ENCODE data around the gene F8. TPM values are rescaled to one million over a fixed set of nuclear protein-coding genes. Genes with fewer than 3 reads are reported as not detected.
A peak's percentile ranks its signal among the peaks of the same experiment; 100 is the strongest.
"Not testable (repeated sequence)": the region's sequence is repeated elsewhere in the genome, so short reads cannot be mapped to it uniquely, and the experiment has no call there.

Gene F8
- total RNA-seq, 2 experiments from 2014 or later = 4.1 to 4.2 TPM

DNA sequence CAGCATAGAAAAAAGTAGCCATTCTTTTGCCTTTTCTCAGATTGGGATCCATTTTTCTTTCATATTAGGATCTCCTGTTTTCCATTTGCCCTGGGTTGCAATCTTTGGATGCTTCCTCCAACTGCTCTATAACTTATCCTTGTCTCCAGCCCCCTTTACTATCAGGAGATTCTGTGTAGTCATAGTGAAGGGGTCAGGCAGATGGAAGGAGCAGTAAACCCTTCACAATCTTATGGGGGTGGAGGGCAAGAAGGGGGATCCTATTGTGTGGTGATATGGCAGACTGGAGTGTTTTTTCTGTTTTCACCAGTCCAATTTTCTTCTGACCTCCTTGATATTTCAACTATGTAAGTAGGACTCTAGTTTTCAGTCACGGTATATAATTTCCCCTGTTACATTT, 186.4 kb downstream of the F8 start:
- CTCF ChIA-PET = no interaction called here

DNA sequence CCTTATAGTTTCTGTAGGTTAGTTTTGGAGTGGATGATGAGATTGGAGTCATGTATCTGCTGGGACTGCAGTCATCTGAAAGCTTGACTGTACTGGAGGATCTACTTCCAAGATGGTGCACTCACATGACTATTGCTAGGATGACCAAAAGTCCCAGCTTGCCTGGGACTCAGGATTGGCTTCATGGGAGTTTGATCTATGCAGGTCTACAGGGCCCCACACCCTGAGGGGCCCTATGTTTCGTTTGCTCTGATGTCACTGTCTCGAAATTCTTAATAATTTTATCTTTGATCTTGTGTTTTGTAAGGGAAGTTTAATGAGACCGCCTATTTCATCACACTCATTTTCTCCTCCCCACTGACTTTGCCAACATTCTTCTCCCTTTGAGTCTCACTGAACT, 188.0 kb downstream of the F8 start, which contains the start of gene SMIM9:
Gene SMIM9, minus strand, starts transcription at position 101 of the 400 bp plus-strand sequence. CDS start 3,806 bp downstream, outside the sequence.
- Mint-ChIP-seq H3K9me3 (ENCODE audit: insufficient read depth) (no peaks in the 10 kb centered on the region), H3K4me3 (no peak within 1 kb of the TSS), H3K27ac (no peak within 1 kb of the TSS), H3K27me3 (ENCODE audit: low read depth) (peaks cover 2% of the 10 kb centered on the region), H3K4me1 (ENCODE audit: low read depth) (peaks cover 23% of the 10 kb centered on the region), H3K36me3 (ENCODE audit: low read depth) (no peaks in the 10 kb centered on the region)
- POLR2A ChIA-PET = interaction anchor here (1.1 kb wide), 1 partner anchor 58 kb away, joined by 3 read pairs; no protein-coding TSS in a partner anchor
- DNase-seq = no peak
- CTCF ChIA-PET = interaction anchor here (1.1 kb wide), 1 partner anchor 29 kb away, joined by 3 read pairs; the partner anchor contains the start of gene MPP1
- ATAC-seq = no peak

More for the DNA sequence above, 186.4 kb downstream of the F8 start:
- no peaks in the 10 kb centered on the region for H3K9me3 Mint-ChIP-seq (ENCODE audit: insufficient read depth)
- no peak overlapping the region for H3K27ac Mint-ChIP-seq
- DNase-seq (no peak), ATAC-seq (no peak)
- H3K36me3 Mint-ChIP-seq (ENCODE audit: low read depth) = no peaks in the 10 kb centered on the region
- no peaks in the 10 kb centered on the region for H3K27me3 Mint-ChIP-seq (ENCODE audit: low read depth)
- POLR2A ChIA-PET = no interaction called here
- no peak overlapping the region for H3K4me3 Mint-ChIP-seq
- H3K4me1 Mint-ChIP-seq (ENCODE audit: low read depth) = peaks cover 14% of the 10 kb centered on the region

DNA sequence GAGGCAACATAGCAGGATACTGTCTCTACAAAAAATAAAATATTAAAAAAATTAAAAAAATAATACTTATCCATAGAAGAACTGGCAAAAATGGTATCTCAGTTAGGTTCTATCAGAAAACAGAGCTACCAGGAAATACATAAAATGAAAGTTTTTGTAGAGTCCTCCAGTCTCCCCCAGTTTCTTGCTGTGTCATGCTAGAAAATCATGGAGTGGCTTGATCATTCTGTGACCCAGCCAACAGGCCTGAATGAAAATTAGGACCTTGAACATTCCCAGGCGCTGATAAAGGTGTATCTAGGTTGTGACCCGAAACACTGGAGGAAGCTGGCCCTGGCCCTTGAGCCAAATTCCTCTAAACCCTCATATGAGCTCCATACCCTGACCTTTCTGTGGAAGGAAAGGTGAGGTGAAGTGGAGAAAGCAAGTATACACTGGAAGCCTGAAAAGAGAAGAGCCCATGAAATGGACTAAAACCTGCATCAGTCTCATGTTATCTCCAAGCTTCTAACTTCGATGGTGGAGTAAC, 188.7 kb downstream of the F8 start:
- no peaks in the 10 kb centered on the region for H3K9me3 Mint-ChIP-seq (ENCODE audit: insufficient read depth)
- CTCF ChIA-PET = interaction anchor here (1.1 to 1.2 kb wide), 2 partner anchors 28 to 85 kb away, joined by 3 to 4 read pairs; partner anchors contain the start of gene MPP1

DNA sequence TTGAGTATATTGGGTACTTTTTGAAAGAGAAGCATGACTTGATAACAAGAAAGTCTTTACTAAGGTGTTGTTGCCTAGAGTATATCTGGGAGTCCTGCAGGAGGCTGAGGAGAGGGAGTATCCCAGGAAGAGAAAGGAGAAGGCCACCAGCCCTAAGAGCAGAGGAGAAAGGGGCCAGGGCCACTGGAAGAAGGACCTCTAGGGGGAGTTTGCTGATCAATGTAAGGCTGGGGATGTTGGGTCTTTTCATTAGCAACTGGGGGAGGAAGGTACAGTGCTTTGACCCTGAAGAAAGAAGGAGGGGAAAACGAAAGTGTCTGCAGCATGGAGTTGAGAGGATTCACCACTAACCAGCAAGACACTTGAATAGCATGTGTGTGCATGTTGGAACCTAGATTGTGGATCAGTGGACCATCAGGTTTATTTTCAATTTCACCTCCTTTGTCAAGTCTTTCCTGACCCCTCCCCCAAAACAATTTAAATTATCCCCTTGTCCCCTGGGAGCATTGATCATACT, 192.5 kb downstream of the F8 start:
- CTCF ChIA-PET = no interaction called here
- Mint-ChIP-seq H3K4me1 (ENCODE audit: low read depth) (peaks cover 31% of the 10 kb centered on the region), H3K9me3 (ENCODE audit: insufficient read depth) (no peaks in the 10 kb centered on the region), H3K27ac (no peak overlapping the region), H3K36me3 (ENCODE audit: low read depth) (no peaks in the 10 kb centered on the region), H3K27me3 (ENCODE audit: low read depth) (peaks cover 2% of the 10 kb centered on the region), H3K4me3 (no peak overlapping the region)
- POLR2A ChIA-PET = no interaction called here
- no peak for DNase-seq
- no peak for ATAC-seq

More for the DNA sequence above, 188.7 kb downstream of the F8 start:
- Mint-ChIP-seq H3K27me3 (ENCODE audit: low read depth) (peaks cover 2% of the 10 kb centered on the region), H3K36me3 (ENCODE audit: low read depth) (no peaks in the 10 kb centered on the region), H3K4me3 (no peak overlapping the region), H3K4me1 (ENCODE audit: low read depth) (peaks cover 29% of the 10 kb centered on the region), H3K27ac (no peak overlapping the region)
- POLR2A ChIA-PET = interaction anchor here (0.9 to 1.1 kb wide), 2 partner anchors 57 to 71 kb away, joined by 3 to 6 read pairs; partner anchors contain the start of gene DKC1
- no peak for ATAC-seq
- no peak for DNase-seq

DNA sequence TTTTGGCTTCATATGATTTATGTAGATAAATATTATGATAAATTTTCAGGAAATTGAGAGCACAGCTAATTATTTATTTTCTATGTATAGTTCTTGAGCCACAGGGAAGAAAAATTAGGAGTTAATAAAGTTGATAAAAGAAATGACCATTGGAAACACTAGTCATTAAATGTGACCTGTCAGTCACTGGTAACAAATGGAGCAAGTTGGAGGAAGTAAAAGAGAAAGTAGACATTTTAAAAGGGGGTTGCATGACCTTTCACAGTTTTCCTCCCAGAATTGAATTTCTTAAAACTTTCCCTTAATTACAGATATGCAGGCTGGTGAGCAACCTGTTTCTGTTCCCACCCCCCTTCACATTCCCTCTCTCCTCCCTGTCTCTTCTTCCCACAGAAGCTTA, 193.4 kb downstream of the F8 start:
- no peak for ATAC-seq
- peaks cover 31% of the 10 kb centered on the region for H3K4me1 Mint-ChIP-seq (ENCODE audit: low read depth)
- peaks cover 2% of the 10 kb centered on the region for H3K27me3 Mint-ChIP-seq (ENCODE audit: low read depth)
- no peaks in the 10 kb centered on the region for H3K36me3 Mint-ChIP-seq (ENCODE audit: low read depth)
- CTCF ChIA-PET = interaction anchor here (1.1 kb wide), 1 partner anchor 89 kb away, joined by 3 read pairs; no protein-coding TSS in a partner anchor
- no peak for DNase-seq
- no peaks in the 10 kb centered on the region for H3K9me3 Mint-ChIP-seq (ENCODE audit: insufficient read depth)
- H3K4me3 Mint-ChIP-seq = no peak overlapping the region
- POLR2A ChIA-PET = no interaction called here
- peak overlapping the region; percentile 57 for H3K27ac Mint-ChIP-seq

DNA sequence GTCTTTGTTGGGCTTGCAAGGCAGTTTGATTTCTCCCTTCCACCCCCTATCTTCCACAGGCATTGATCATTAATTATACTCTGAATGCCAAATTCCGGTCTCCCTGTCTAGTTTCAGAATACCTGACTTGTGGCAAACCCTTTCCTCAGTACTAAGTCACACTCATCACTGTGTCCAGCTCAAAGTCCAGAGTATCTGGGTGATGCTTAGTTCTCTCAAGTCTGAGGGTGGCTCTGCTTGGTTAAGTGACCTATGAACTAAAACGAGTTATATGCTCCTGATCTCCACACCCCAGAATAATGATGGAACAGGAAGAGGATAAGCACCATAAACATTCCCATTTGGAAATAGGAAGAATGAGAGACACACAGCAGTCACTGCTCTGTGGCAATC, 194.5 kb downstream of the F8 start:
- peak overlapping the region; percentile 72 for H3K27ac Mint-ChIP-seq
- H3K4me1 Mint-ChIP-seq (ENCODE audit: low read depth) = peaks cover 31% of the 10 kb centered on the region
- H3K36me3 Mint-ChIP-seq (ENCODE audit: low read depth) = no peaks in the 10 kb centered on the region
- DNase-seq (no peak), ATAC-seq (no peak)
- H3K4me3 Mint-ChIP-seq = no peak overlapping the region
- ChIA-PET POLR2A (no interaction called here), CTCF (interaction anchor here (1.1 kb wide), 1 partner anchor 90 kb away, joined by 3 read pairs; no protein-coding TSS in a partner anchor)
- no peaks in the 10 kb centered on the region for H3K9me3 Mint-ChIP-seq (ENCODE audit: insufficient read depth)
- peaks cover 2% of the 10 kb centered on the region for H3K27me3 Mint-ChIP-seq (ENCODE audit: low read depth)

DNA sequence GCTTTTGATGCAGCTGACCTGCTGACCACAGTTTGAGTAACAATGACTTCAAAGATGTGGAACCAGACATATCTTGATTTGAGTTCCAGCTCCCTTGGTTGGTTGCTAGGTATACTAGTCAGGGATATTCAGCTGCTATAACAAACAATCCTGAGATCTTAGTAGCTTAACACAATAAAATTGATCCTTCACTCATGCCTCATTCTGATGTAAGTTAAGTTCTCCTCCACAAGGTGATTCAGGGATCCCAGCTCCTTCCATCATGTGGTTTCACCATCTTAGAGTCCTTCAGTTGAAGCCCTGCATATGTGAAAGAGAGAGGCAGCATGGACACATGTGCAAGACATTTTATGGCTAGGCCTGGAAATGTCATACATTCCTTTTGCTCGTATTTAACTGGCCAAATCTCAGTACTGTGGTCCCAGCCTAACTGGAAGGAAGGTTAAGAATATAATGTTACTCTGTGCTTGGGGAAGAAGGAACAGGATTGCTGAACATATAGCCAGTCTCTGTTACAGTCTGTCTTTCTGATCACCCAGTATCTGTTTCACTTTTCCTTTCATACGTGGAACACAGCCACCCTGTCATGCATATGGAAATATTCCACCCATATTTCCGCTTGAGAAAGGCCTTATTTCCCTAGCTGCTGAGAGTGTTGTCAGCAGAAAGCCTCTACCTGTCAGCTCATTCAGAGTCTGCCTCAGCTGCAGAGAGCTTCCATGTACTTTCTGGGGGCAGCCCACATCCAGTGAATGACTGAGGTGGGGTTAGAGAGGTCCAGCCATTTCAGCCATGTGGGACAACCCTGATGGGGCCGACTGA, 195.1 kb downstream of the F8 start:
- Mint-ChIP-seq H3K27me3 (ENCODE audit: low read depth) (peaks cover 2% of the 10 kb centered on the region), H3K36me3 (ENCODE audit: low read depth) (no peaks in the 10 kb centered on the region), H3K27ac (peak overlapping the region; percentile 72), H3K4me1 (ENCODE audit: low read depth) (peaks cover 31% of the 10 kb centered on the region), H3K4me3 (no peak overlapping the region), H3K9me3 (ENCODE audit: insufficient read depth) (no peaks in the 10 kb centered on the region)
- POLR2A ChIA-PET = no interaction called here
- DNase-seq (no peak), ATAC-seq (peak; percentile 77)
- CTCF ChIA-PET = interaction anchor here (1.4 kb wide), 1 partner anchor 15 kb away, joined by 3 read pairs; no protein-coding TSS in a partner anchor

DNA sequence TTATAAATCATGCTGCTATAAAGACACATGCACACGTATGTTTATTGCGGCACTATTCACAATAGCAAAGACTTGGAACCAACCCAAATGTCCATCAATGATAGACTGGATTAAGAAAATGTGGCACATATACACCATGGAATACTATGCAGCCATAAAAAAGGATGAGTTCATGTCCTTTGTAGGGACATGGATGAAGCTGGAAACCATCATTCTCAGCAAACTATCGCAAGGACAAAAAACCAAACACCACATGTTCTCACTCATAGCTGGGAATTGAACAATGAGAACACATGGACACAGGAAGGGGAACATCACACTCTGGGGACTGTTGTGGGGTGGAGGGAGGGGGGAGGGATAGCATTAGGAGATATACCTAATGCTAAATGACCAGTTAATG, 196.9 kb downstream of the F8 start:
- POLR2A ChIA-PET; H3K27ac Mint-ChIP-seq; ATAC-seq; DNase-seq; H3K9me3 Mint-ChIP-seq (ENCODE audit: insufficient read depth); H3K36me3 Mint-ChIP-seq (ENCODE audit: low read depth); H3K27me3 Mint-ChIP-seq (ENCODE audit: low read depth); H3K4me3 Mint-ChIP-seq: not testable (repeated sequence)
- H3K4me1 Mint-ChIP-seq (ENCODE audit: low read depth) = peaks cover 36% of the 10 kb centered on the region
- CTCF ChIA-PET = interaction anchor here (1.1 kb wide), 1 partner anchor 16 kb away, joined by 3 read pairs; no protein-coding TSS in a partner anchor

DNA sequence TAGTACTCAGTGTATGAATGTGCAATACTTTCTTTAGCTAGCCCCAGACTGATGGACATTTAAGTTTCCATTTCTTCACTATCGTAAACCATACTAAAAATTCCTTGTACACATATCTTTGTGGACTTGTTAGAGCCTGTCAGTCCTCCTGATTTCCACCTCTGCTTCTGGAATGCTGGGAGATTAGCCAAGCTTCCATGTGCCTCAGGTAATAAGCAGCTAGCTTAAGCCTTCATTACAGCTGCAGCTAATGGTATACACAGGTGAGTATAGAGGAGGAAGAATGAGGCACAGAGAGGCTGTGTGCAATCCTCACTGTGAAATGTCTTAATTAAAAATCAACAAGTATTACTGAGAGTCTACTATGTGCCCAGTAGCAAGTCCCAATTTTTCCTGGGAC, 197.9 kb downstream of the F8 start:
- ChIA-PET CTCF (interaction anchor here (0.7 to 1.1 kb wide), 2 partner anchors 17 to 105 kb away, joined by 3 to 4 read pairs; no protein-coding TSS in a partner anchor), POLR2A (no interaction called here)
- Mint-ChIP-seq H3K27me3 (ENCODE audit: low read depth) (peaks cover 6% of the 10 kb centered on the region), H3K9me3 (ENCODE audit: insufficient read depth) (no peaks in the 10 kb centered on the region), H3K27ac (no peak overlapping the region), H3K4me1 (ENCODE audit: low read depth) (peaks cover 28% of the 10 kb centered on the region), H3K4me3 (no peak overlapping the region), H3K36me3 (ENCODE audit: low read depth) (no peaks in the 10 kb centered on the region)
- DNase-seq (no peak), ATAC-seq (no peak)

DNA sequence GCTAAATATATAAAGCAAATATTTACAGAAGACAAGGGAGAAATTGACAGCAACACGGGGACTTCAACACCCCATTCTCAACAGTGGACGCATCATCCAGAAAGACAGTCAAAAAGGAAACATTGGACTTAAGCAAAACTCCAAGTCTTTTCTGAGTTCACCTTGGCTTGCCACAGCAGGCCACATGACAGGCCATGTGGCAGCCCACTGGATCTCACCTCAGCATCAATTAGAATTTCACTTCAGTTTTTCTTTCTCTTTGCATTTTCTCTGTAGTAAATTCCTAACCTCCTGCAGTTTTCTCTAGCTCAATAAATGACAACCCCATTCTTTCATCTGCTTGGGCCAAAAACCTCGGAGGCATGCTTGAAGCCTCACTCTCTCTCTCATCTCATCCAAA, 200.5 kb downstream of the F8 start:
- no peak overlapping the region for H3K27ac Mint-ChIP-seq
- no peak for ATAC-seq
- POLR2A ChIA-PET = no interaction called here
- no peak overlapping the region for H3K4me3 Mint-ChIP-seq
- peaks cover 6% of the 10 kb centered on the region for H3K4me1 Mint-ChIP-seq (ENCODE audit: low read depth)
- H3K9me3 Mint-ChIP-seq (ENCODE audit: insufficient read depth) = no peaks in the 10 kb centered on the region
- no peaks in the 10 kb centered on the region for H3K36me3 Mint-ChIP-seq (ENCODE audit: low read depth)
- H3K27me3 Mint-ChIP-seq (ENCODE audit: low read depth) = peaks cover 6% of the 10 kb centered on the region
- CTCF ChIA-PET = interaction anchor here (1.3 to 1.5 kb wide), 2 partner anchors 9 to 73 kb away, joined by 3 to 4 read pairs; no protein-coding TSS in a partner anchor
- DNase-seq = no peak

DNA sequence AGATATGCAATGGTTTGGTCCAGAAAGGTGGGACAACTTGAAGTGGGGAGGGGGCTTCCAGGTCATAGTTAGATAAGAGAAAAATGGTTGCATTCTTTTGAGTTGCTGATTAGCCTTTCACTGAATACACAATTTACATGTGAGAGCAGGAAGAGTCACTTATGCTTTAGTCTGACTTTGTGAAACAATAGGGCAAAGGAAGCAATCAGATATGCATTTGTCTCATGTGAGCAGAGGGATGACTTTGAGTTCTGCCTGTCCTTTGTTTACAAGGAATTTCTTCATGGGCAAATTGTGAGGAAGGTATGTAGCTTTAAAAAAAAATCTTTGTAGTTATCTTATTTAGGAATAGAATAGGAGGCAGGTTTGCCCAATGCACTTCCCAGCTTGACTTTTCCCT, 201.0 kb downstream of the F8 start:
- Mint-ChIP-seq H3K9me3 (ENCODE audit: insufficient read depth) (no peaks in the 10 kb centered on the region), H3K27ac (no peak overlapping the region), H3K4me3 (no peak overlapping the region), H3K36me3 (ENCODE audit: low read depth) (no peaks in the 10 kb centered on the region), H3K4me1 (ENCODE audit: low read depth) (peaks cover 6% of the 10 kb centered on the region), H3K27me3 (ENCODE audit: low read depth) (peaks cover 6% of the 10 kb centered on the region)
- DNase-seq = no peak
- ChIA-PET POLR2A (no interaction called here), CTCF (interaction anchor here (1.3 to 1.5 kb wide), 2 partner anchors 9 to 73 kb away, joined by 3 to 4 read pairs; no protein-coding TSS in a partner anchor)
- ATAC-seq = no peak
